NOMO-1 treated with DMSO at 0.1 percent for 48 hours (cell line): ENCODE measurements around the gene ACSBG1.

Experiments used
- DNase-seq: peaks from one replicate; lab custom pipeline; 2025; ENCODE audit not compliant: unreplicated experiment; lab: John Stamatoyannopoulos, UW

The ACSBG1 gene

GRCh38 chr15:78224023-78224411 lies 10.3 kb downstream of the ACSBG1 start:
- no peak for DNase-seq

GRCh38 chr15:78223396-78224022 lies 10.9 kb downstream of the ACSBG1 start:
- DNase-seq = no peak

GRCh38 chr15:78222745-78223395 lies 11.5 kb downstream of the ACSBG1 start:
- no peak for DNase-seq

GRCh38 chr15:78220713-78221112 lies 13.7 kb downstream of the ACSBG1 start:
- DNase-seq = no peak

GRCh38 chr15:78216276-78217104 lies 17.9 kb downstream of the ACSBG1 start:
- DNase-seq = no peak

- no peak for DNase-seq
Measured at GRCh38 chr15:78213956-78214355, 20.4 kb downstream of the ACSBG1 start.

GRCh38 chr15:78213425-78213750 lies 21.0 kb downstream of the ACSBG1 start:
- DNase-seq = no peak

GRCh38 chr15:78212546-78213424 lies 21.6 kb downstream of the ACSBG1 start:
- DNase-seq = peak; percentile 40

GRCh38 chr15:78212008-78212407 lies 22.4 kb downstream of the ACSBG1 start:
- DNase-seq = no peak

- DNase-seq = no peak
Measured at GRCh38 chr15:78211189-78211921, 23.0 kb downstream of the ACSBG1 start.

- DNase-seq = no peak
Measured at GRCh38 chr15:78210349-78210717, 24.0 kb downstream of the ACSBG1 start.

- no peak for DNase-seq
Measured at GRCh38 chr15:78209646-78210348, 24.6 kb downstream of the ACSBG1 start.

- no peak for DNase-seq
Measured at GRCh38 chr15:78208887-78209645, 25.3 kb downstream of the ACSBG1 start.

- DNase-seq = no peak
Measured at GRCh38 chr15:78208341-78208844, 26.0 kb downstream of the ACSBG1 start.

- DNase-seq = no peak
Measured at GRCh38 chr15:78207641-78208340, 26.6 kb downstream of the ACSBG1 start.

GRCh38 chr15:78207110-78207458 lies 27.3 kb downstream of the ACSBG1 start:
- DNase-seq = no peak

GRCh38 chr15:78206326-78207109 lies 27.8 kb downstream of the ACSBG1 start:
- DNase-seq = no peak

GRCh38 chr15:78205856-78206255 lies 28.5 kb downstream of the ACSBG1 start:
- no peak for DNase-seq
